ENCODE data around the gene SLIT1.

DNA sequence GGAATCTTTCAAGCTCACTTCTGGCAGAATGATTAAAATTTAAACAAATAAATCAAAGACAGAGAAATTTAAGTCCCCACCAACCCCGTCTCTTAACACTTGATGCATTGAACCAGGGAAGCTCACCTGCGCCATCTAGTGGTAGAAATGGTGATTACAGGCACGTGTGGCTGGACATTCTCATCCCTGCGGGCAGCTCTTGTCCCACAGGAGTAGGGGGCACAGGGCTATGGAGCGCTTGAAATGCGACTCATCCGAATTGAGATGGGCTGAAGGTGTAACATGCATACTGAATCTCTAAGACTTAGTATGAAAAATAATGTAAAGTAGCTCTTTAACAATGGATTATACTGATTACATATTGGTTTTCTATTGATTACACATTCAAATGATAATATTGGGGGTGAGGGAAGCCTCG is 24.8 kb upstream of the SLIT1 start:
- no peak for TF ChIP-seq POLR2A (IDR thresholded peaks at IDR 0.05)
- TF ChIP-seq, protein P1, sequence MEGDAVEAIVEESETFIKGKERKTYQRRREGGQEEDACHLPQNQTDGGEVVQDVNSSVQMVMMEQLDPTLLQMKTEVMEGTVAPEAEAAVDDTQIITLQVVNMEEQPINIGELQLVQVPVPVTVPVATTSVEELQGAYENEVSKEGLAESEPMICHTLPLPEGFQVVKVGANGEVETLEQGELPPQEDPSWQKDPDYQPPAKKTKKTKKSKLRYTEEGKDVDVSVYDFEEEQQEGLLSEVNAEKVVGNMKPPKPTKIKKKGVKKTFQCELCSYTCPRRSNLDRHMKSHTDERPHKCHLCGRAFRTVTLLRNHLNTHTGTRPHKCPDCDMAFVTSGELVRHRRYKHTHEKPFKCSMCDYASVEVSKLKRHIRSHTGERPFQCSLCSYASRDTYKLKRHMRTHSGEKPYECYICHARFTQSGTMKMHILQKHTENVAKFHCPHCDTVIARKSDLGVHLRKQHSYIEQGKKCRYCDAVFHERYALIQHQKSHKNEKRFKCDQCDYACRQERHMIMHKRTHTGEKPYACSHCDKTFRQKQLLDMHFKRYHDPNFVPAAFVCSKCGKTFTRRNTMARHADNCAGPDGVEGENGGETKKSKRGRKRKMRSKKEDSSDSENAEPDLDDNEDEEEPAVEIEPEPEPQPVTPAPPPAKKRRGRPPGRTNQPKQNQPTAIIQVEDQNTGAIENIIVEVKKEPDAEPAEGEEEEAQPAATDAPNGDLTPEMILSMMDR (IDR thresholded peaks at IDR 0.05) = peak; percentile 85 to 99 (median 92)

Data from adrenal gland (tissue), 5 donors.